Stimulated activated naive CD8-positive, alpha-beta T cell treated with anti-CD3 and anti-CD28 coated beads, Interleukin-15, amount 100 ng/mL, for 72 hours (primary cell): ENCODE data around the gene RAB11FIP5.
"Not testable (repeated sequence)": the region's sequence is repeated elsewhere in the genome, so short reads cannot be mapped to it uniquely, and the experiment has no call there.

Source experiments
- ATAC-seq: fragments of 150-1000 bp; cut with Tn5 transposase; 2 replicates; pipeline ENCODE4 v1.10.0; 2021; ENCODE audit warnings: mild to moderate bottlenecking, moderate library complexity
- DNase-seq, 2 donors: peaks; one replicate each; pipeline ENCODE4 v3.0.0; 2021 to 2022
- H3K27ac Mint-ChIP-seq, 2 donors: one replicate each; pipeline ENCODE4 v1.8.0; 2022; ENCODE audit warnings: mild to moderate bottlenecking in 2 of 2, mixed read lengths in 2 of 2, moderate library complexity in 2 of 2
- H3K27me3 Mint-ChIP-seq: one replicate; pipeline ENCODE4 v1.8.0; 2022; ENCODE audit warnings: mixed read lengths
- H3K4me1 Mint-ChIP-seq: one replicate; pipeline ENCODE4 v1.8.0; 2022; ENCODE audit warnings: mild to moderate bottlenecking, mixed read lengths
- H3K4me3 Mint-ChIP-seq, 2 donors: one replicate each; pipeline ENCODE4 v1.8.0; 2022; ENCODE audit warnings: mild to moderate bottlenecking in 2 of 2, mixed read lengths in 2 of 2, moderate library complexity in 1 of 2
- H3K9me3 Mint-ChIP-seq, 2 donors: one replicate each; pipeline ENCODE4 v1.8.0; 2022; ENCODE audit warnings: mixed read lengths in 2 of 2

The RAB11FIP5 gene

GRCh38 chr2:73100956-73101355 lies 11.8 kb downstream of the RAB11FIP5 start:
- peak overlapping the region in 1 of 2 donors; percentile 71 for H3K27ac Mint-ChIP-seq
- H3K4me1 Mint-ChIP-seq = peaks cover 7% of the 10 kb centered on the region
- no peak overlapping the region for H3K4me3 Mint-ChIP-seq
- DNase-seq = no peak
- ATAC-seq = no peak
- H3K27me3 Mint-ChIP-seq = no peaks in the 10 kb centered on the region
- no peaks in the 10 kb centered on the region for H3K9me3 Mint-ChIP-seq

DNA sequence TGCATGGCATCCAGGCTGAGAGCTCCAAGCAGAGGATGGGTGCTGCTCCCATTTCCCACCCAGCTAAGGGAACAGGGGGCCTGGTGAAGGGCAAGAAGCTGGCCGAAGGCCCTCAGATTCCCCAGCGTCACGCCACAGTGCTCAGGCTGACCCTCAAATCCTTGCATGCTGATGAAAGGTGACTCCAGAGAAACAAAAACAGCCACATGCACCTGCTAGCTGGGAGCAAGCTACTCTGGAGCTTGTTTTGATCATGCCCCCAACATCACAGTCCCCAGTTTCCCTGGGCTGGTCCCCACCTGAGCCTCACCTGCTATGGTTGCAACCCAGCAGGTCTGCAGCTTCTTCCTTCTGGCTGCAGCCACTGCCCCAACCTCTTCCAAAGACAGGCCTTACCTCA lies 13.3 kb downstream of the RAB11FIP5 start:
- H3K9me3 Mint-ChIP-seq = no peaks in the 10 kb centered on the region
- peaks cover 7% of the 10 kb centered on the region for H3K4me1 Mint-ChIP-seq
- H3K27me3 Mint-ChIP-seq = no peaks in the 10 kb centered on the region
- ATAC-seq (no peak), DNase-seq (no peak)
- H3K4me3 Mint-ChIP-seq = no peak overlapping the region
- H3K27ac Mint-ChIP-seq = no peak overlapping the region

GRCh38 chr2:73095910-73096309 lies 16.8 kb downstream of the RAB11FIP5 start:
- H3K27ac Mint-ChIP-seq = no peak overlapping the region
- DNase-seq (no peak), ATAC-seq (no peak)
- no peaks in the 10 kb centered on the region for H3K9me3 Mint-ChIP-seq
- no peak overlapping the region for H3K4me3 Mint-ChIP-seq
- no peaks in the 10 kb centered on the region for H3K4me1 Mint-ChIP-seq
- H3K27me3 Mint-ChIP-seq = no peaks in the 10 kb centered on the region

DNA sequence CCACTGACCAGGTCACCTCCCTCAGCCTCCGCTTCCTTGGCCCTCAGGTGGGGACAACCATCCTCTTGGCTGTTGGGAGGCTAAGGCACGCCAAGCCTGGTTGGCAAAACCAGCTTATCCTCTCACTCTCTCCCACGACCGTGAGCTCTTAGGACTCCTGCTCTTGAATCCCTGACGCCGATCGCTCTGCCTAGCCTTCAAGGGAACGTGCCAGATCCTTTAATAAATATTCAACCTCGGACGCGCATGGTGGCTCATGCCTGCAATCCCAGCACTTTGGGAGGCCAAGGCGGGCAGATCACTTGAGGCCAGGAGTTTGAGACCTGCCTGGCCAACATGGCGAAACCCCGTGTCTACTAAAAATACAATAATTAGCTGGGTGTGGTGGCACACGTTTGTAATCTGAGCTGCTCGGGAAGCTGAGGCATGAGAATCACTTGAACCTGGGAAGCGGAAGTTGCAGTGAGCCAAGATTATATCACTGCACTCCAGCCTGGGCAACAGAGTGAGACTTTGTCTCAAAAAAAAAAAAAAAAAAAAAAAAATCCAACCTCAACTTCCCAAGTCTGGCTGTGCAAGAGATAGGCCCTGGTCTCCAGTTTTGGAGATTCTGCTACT lies 19.0 kb downstream of the RAB11FIP5 start:
- not testable (repeated sequence) for ATAC-seq, DNase-seq, H3K27ac Mint-ChIP-seq

GRCh38 chr2:73092146-73092783 lies 20.5 kb downstream of the RAB11FIP5 start:
- no peaks in the 10 kb centered on the region for H3K9me3 Mint-ChIP-seq
- H3K4me1 Mint-ChIP-seq = no peaks in the 10 kb centered on the region
- ATAC-seq (no peak), DNase-seq (no peak)
- H3K27me3 Mint-ChIP-seq = no peaks in the 10 kb centered on the region
- no peak overlapping the region for H3K27ac Mint-ChIP-seq
- no peak overlapping the region for H3K4me3 Mint-ChIP-seq

More for the DNA sequence above, 19.0 kb downstream of the RAB11FIP5 start:
- not testable (repeated sequence) for H3K9me3 Mint-ChIP-seq, H3K27me3 Mint-ChIP-seq, H3K4me1 Mint-ChIP-seq, H3K4me3 Mint-ChIP-seq

DNA sequence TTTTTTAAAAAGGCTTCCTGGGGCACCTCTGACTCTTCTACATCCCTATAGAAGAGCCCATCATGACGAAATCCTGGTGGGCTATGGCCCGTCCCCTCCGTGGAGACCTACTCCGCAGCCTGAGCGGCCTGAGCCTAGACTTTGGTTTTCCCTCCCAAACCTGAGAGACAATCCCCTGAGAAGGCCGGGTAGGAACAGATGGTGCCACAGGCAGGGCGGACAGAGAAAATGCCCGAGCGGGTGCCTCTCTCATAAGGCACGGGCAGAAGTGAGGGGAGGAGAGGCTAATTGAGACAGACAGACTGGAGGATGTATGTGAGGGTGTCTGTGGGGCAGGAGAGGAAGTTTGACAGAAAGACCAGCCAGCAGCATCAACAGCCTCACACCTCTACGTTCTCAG lies 21.1 kb downstream of the RAB11FIP5 start:
- Mint-ChIP-seq H3K27ac (no peak overlapping the region), H3K27me3 (no peaks in the 10 kb centered on the region)
- no peak for ATAC-seq

GRCh38 chr2:73091164-73091563 lies 21.6 kb downstream of the RAB11FIP5 start:
- Mint-ChIP-seq H3K27ac (no peak overlapping the region), H3K4me1 (no peaks in the 10 kb centered on the region), H3K27me3 (no peaks in the 10 kb centered on the region), H3K4me3 (no peak overlapping the region), H3K9me3 (no peaks in the 10 kb centered on the region)
- DNase-seq (no peak), ATAC-seq (no peak)

More for the DNA sequence above, 21.1 kb downstream of the RAB11FIP5 start:
- H3K4me3 Mint-ChIP-seq = no peak overlapping the region
- H3K9me3 Mint-ChIP-seq = no peaks in the 10 kb centered on the region
- H3K4me1 Mint-ChIP-seq = no peaks in the 10 kb centered on the region
- DNase-seq = no peak

GRCh38 chr2:73089270-73090030 lies 23.3 kb downstream of the RAB11FIP5 start:
- Mint-ChIP-seq H3K9me3 (no peaks in the 10 kb centered on the region), H3K27me3 (no peaks in the 10 kb centered on the region), H3K27ac (no peak overlapping the region), H3K4me3 (no peak overlapping the region), H3K4me1 (peaks cover 8% of the 10 kb centered on the region)
- DNase-seq = no peak
- ATAC-seq = no peak

DNA sequence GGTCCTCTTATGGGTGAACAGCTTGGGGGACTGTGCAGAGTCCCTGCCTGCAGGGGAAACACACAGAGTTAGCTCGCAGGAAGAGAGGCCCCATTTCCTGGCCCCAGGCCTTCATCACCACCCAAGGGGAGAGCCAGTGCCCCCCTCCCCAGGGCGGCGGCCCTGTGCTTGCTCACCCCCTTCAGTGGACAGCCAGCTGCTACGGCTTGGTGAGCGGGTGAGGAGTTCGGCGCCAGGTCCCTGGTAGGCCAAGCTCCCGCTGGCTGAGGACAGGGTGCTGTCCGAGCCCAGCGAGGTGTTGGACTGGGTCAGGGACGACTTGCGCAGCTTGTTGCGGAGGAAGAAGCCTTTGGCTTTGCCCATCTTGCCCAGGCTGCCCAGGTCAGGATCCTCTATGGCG lies 24.0 kb downstream of the RAB11FIP5 start:
- H3K27ac Mint-ChIP-seq = no peak overlapping the region
- no peak overlapping the region for H3K4me3 Mint-ChIP-seq
- no peaks in the 10 kb centered on the region for H3K9me3 Mint-ChIP-seq
- ATAC-seq = no peak
- peaks cover 8% of the 10 kb centered on the region for H3K4me1 Mint-ChIP-seq
- H3K27me3 Mint-ChIP-seq = no peaks in the 10 kb centered on the region
- DNase-seq = no peak

DNA sequence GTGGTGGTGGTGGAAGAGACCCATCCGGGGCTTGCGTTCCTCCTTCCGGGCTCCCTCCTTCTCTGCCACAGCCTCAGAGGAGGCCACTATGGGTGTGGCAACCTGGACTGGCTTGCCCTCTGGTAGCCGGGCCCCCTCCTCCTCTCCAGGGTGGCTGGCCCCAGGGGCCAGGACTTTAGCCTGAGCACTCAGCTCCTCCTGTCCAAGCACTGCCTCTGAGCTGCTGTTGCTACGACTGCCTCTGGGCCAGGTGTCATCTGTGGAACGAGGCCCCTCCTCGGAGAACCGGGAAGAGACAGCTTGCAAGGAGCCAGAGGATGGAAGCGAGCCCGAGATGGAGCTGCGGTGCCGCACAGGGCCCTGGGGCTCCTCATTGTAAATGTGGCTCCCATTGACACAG lies 24.5 kb downstream of the RAB11FIP5 start:
- H3K4me3 Mint-ChIP-seq = no peak overlapping the region
- no peaks in the 10 kb centered on the region for H3K27me3 Mint-ChIP-seq
- DNase-seq = no peak
- ATAC-seq = no peak
- H3K4me1 Mint-ChIP-seq = peaks cover 8% of the 10 kb centered on the region
- no peaks in the 10 kb centered on the region for H3K9me3 Mint-ChIP-seq
- no peak overlapping the region for H3K27ac Mint-ChIP-seq

DNA sequence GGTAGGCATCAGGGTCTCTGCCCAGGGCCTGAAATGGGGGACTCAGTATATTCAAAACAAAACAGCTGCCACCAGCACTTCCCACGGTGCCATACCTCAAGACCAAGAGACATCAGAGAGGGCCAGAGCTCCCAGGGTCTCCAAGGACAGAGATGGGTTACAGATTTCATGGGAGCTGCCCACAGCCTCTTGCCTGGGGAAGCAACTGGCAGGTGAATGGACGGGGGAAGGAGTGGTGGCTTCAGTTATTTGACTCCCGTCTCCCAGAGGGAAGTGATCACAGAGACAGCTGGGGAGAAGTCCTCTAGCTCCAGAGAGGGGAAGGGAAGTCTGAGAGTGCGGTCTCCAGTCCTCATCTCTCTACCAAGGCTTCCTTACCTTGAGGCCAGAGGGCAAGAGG lies 25.4 kb downstream of the RAB11FIP5 start:
- Mint-ChIP-seq H3K4me1 (peaks cover 8% of the 10 kb centered on the region), H3K4me3 (no peak overlapping the region), H3K9me3 (no peaks in the 10 kb centered on the region), H3K27me3 (no peaks in the 10 kb centered on the region), H3K27ac (no peak overlapping the region)
- no peak for DNase-seq
- ATAC-seq = no peak

DNA sequence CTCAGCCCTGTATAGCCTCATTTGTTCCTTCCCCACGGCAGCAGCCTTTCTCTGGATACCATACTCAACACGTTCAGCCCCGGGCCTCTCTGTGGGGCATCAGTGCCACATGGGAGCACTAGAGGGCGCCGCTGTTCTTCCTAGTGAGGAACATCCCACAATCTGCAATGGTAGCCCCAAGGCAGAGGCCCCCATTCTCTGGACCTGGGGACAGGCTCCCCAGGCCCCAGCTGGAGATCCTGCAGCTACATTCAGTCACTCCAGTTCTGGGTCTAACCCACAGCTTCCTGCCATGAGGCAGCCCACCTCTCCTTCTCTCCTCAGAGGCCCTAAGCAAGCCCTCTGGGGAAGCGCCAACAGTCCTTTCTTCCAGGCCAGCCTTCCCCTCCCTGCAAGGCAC lies 27.1 kb downstream of the RAB11FIP5 start:
- no peaks in the 10 kb centered on the region for H3K9me3 Mint-ChIP-seq
- H3K27ac Mint-ChIP-seq = peak overlapping the region in 1 of 2 donors; percentile 30

DNA sequence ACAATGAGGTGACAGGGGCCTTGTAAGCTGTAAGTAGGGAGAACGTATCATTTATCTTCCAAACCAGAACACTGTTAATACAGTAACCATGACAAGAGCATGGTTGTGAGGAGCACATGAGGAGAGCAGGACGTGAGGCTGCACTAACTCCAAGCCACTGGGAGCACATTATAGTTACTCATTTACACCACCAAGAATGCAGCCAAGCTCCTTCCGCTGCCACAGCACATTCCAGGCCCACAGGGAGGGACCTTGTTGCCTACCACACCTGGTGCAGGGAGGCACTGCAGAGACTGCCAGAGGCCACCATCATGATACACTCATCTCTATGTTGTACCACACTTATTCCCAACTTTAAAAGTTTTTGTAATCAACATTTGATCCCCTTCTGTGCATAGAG lies 27.8 kb downstream of the RAB11FIP5 start:
- no peak for DNase-seq
- no peak for ATAC-seq
- Mint-ChIP-seq H3K9me3 (no peaks in the 10 kb centered on the region), H3K4me1 (peaks cover 8% of the 10 kb centered on the region), H3K4me3 (no peak overlapping the region), H3K27ac (no peak overlapping the region), H3K27me3 (no peaks in the 10 kb centered on the region)

More for the DNA sequence above, 27.1 kb downstream of the RAB11FIP5 start:
- DNase-seq (peak; percentile 81 to 82), ATAC-seq (peak; percentile 87)
- Mint-ChIP-seq H3K27me3 (no peaks in the 10 kb centered on the region), H3K4me3 (no peak overlapping the region), H3K4me1 (peaks cover 8% of the 10 kb centered on the region)

GRCh38 chr2:73083886-73084800 lies 28.6 kb downstream of the RAB11FIP5 start:
- Mint-ChIP-seq H3K9me3 (no peaks in the 10 kb centered on the region), H3K4me3 (no peak overlapping the region), H3K27me3 (no peaks in the 10 kb centered on the region), H3K27ac (peak overlapping the region in 1 of 2 donors; percentile 73), H3K4me1 (peaks cover 8% of the 10 kb centered on the region)
- DNase-seq = no peak
- no peak for ATAC-seq
